Measurements from ENCODE around the gene ZNF805. TPM values are rescaled to one million over a fixed set of nuclear protein-coding genes. Genes with fewer than 3 reads are reported as not detected.
"Not testable (repeated sequence)": the region's sequence is repeated elsewhere in the genome, so short reads cannot be mapped to it uniquely, and the experiment has no call there.

ZNF805 gene
- total and polyA plus RNA-seq, 8 donors = 0.46 to 37.6 (median 4.2) TPM

DNA sequence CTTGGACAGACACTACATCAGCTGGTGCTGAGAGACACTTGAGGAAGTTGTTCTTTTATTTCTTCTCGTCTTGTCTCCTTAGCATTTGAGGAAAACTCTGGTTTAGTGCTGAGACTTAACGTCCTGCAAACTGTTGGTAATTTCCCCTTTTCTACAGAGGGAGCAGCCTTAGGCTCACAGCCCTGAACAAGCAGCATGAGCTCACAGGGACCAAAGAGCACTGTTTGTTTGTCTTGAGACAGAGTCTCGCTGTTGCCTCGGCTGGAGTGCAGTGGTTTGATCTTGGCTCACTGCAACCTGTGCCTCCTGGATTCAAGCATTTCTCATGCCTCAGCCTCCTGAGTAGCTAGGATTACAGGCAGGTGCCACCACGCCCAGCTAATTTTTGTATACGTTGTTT, 5.5 kb downstream of the ZNF805 start:
- H3K4me3 ChIP-seq = no peak overlapping the region
- no peaks in the 10 kb centered on the region for H3K27me3 ChIP-seq
- peaks cover 13 to 22% (median 21%) of the 10 kb centered on the region in 4 donors for H3K4me1 ChIP-seq
- H3K36me3 ChIP-seq = peaks cover 48 to 84% (median 78%) of the 10 kb centered on the region in 4 donors
- H3K9me3 ChIP-seq = peaks cover 0 to 30% (median 7%) of the 10 kb centered on the region in 4 donors
- H3K27ac ChIP-seq = no peak overlapping the region
- WGBS, 5 donors = 81 to 94% (median 87%) methylated on average over 6 of the region's 6 CpGs
- TF ChIP-seq EP300 (IDR thresholded peaks at IDR 0.05) (no peak), POLR2A (IDR thresholded peaks at IDR 0.05) (no peak), POLR2AphosphoS5 (IDR thresholded peaks at IDR 0.05) (no peak)
- TF ChIP-seq, protein P1, sequence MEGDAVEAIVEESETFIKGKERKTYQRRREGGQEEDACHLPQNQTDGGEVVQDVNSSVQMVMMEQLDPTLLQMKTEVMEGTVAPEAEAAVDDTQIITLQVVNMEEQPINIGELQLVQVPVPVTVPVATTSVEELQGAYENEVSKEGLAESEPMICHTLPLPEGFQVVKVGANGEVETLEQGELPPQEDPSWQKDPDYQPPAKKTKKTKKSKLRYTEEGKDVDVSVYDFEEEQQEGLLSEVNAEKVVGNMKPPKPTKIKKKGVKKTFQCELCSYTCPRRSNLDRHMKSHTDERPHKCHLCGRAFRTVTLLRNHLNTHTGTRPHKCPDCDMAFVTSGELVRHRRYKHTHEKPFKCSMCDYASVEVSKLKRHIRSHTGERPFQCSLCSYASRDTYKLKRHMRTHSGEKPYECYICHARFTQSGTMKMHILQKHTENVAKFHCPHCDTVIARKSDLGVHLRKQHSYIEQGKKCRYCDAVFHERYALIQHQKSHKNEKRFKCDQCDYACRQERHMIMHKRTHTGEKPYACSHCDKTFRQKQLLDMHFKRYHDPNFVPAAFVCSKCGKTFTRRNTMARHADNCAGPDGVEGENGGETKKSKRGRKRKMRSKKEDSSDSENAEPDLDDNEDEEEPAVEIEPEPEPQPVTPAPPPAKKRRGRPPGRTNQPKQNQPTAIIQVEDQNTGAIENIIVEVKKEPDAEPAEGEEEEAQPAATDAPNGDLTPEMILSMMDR (IDR thresholded peaks at IDR 0.05) = no peak
- no peak for DNase-seq
- intact Hi-C loops (cut with DNase I; ENCODE audit: low total_unique reads) = no loop called here

DNA sequence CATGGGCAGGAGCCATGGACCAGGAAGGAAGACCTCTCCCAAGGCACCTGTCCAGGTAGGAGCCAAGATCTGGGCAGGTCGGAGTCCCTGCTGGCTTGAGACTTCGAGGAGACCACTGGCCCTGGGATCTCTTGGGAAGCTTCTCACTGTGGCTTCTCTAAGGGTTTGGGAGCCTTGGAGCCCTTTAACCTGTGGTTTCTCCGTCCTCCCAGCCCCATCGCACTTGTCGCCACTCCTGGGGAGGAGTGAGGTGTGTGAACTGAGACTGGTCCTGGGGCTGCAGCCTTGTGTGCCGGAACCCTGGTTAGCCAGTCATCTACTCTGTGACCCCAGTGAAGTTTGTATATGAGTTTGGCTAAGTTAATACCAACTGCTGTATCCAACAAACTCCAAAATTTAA, 8.2 kb downstream of the ZNF805 start:
- WGBS, 5 donors = 82 to 97% (median 90%) methylated on average over 6 of the region's 6 CpGs
- no peaks in the 10 kb centered on the region for H3K4me1 ChIP-seq
- H3K27me3 ChIP-seq = no peaks in the 10 kb centered on the region
- no peak overlapping the region for H3K27ac ChIP-seq
- no peak overlapping the region for H3K4me3 ChIP-seq
- peaks cover 0 to 50% (median 26%) of the 10 kb centered on the region in 4 donors for H3K9me3 ChIP-seq
- no peak for TF ChIP-seq POLR2A (IDR thresholded peaks at IDR 0.05)
- TF ChIP-seq EP300 (IDR thresholded peaks at IDR 0.05) = no peak
- TF ChIP-seq POLR2AphosphoS5 (IDR thresholded peaks at IDR 0.05) = no peak
- TF ChIP-seq, protein P1 (IDR thresholded peaks at IDR 0.05) = no peak
- H3K36me3 ChIP-seq = peaks cover 67 to 98% (median 98%) of the 10 kb centered on the region in 4 donors
- DNase-seq = no peak
- intact Hi-C loops (cut with DNase I; ENCODE audit: low total_unique reads) = no loop called here

DNA sequence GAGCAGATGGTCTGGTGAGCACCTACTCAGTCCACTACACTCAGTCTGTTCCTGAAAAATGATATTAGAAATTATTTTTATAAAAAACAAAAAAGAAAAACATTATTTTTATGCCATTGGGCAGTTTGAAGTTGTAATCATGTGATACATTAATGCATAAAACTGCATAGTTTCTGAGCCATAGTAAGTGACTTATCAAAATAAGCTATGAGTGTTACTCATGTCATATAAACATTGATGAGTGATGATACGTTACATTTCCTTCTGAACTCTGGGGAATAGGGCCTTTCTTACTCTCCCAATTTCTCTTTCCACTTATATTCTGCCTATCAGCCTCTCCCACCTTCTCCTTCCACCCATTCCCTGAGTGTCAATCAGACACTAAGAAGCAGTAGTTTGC, 8.9 kb downstream of the ZNF805 start:
- H3K27me3 ChIP-seq = no peaks in the 10 kb centered on the region
- no peak for DNase-seq
- H3K9me3 ChIP-seq = peaks cover 0 to 57% (median 33%) of the 10 kb centered on the region in 4 donors
- peaks cover 73 to 98% (median 98%) of the 10 kb centered on the region in 4 donors for H3K36me3 ChIP-seq
- no peak for TF ChIP-seq POLR2A (IDR thresholded peaks at IDR 0.05)
- no peak for TF ChIP-seq EP300 (IDR thresholded peaks at IDR 0.05)
- no peak for TF ChIP-seq POLR2AphosphoS5 (IDR thresholded peaks at IDR 0.05)
- TF ChIP-seq, protein P1 (IDR thresholded peaks at IDR 0.05) = no peak
- H3K4me1 ChIP-seq = no peaks in the 10 kb centered on the region
- H3K4me3 ChIP-seq = no peak overlapping the region
- H3K27ac ChIP-seq = no peak overlapping the region
- WGBS, 5 donors = 45 to 100% (median 93%) methylated on average over 1 of the region's 1 CpG
- intact Hi-C loops (cut with DNase I; ENCODE audit: low total_unique reads) = no loop called here

DNA sequence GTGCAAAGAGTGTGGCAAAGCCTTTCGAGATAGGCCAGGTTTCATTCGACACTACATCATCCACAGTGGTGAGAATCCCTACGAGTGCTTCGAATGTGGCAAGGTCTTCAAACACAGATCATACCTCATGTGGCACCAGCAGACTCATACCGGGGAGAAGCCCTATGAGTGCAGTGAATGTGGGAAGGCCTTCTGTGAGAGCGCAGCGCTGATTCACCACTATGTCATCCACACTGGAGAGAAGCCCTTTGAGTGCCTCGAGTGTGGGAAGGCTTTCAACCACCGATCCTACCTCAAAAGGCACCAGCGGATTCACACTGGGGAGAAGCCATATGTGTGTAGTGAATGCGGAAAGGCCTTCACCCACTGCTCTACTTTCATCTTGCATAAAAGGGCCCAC, 13.3 kb downstream of the ZNF805 start:
- intact Hi-C loops (cut with DNase I; ENCODE audit: low total_unique reads); H3K27me3 ChIP-seq; H3K4me1 ChIP-seq; DNase-seq; H3K27ac ChIP-seq; H3K4me3 ChIP-seq: not testable (repeated sequence)
- Histone ChIP-seq H3K36me3 (peaks cover 40 to 94% (median 74%) of the 10 kb centered on the region in 4 donors), H3K9me3 (peaks cover 0 to 62% (median 40%) of the 10 kb centered on the region in 4 donors)
- 89 to 96% (median 94%) methylated on average over 11 of the region's 11 CpGs for WGBS, 5 donors

DNA sequence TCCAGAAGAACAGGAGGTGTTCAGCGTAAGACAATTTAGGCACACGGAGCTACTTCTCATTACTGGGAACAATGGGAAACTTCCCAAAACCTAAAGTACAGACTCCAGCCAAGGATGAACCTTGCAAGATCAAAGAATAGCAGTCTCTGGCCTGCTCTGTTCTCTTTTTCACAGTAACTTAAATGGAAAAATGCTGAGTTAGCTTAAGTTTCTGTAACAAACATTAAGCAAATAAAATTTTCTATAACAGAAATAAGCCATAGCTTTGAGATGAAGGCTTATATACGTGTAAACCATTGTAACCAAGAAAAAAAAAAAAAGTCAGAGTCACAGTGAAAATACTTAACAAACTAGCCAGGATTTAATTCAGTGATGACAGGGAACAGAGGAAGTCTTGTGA, 21.6 kb downstream of the ZNF805 start:
- H3K4me3 ChIP-seq = no peak overlapping the region
- no peaks in the 10 kb centered on the region for H3K27me3 ChIP-seq
- H3K4me1 ChIP-seq = no peaks in the 10 kb centered on the region
- peaks cover 3 to 65% (median 19%) of the 10 kb centered on the region in 4 donors for H3K9me3 ChIP-seq
- no peak overlapping the region for H3K27ac ChIP-seq
- no peak for DNase-seq
- H3K36me3 ChIP-seq = peaks cover 4 to 41% (median 30%) of the 10 kb centered on the region in 4 donors
- WGBS, 5 donors = 90 to 96% (median 94%) methylated on average over 3 of the region's 3 CpGs
- intact Hi-C loops (cut with DNase I; ENCODE audit: low total_unique reads) = no loop called here
- TF ChIP-seq, protein P1 (IDR thresholded peaks at IDR 0.05) = no peak
- TF ChIP-seq POLR2A (IDR thresholded peaks at IDR 0.05) (no peak), EP300 (IDR thresholded peaks at IDR 0.05) (no peak), POLR2AphosphoS5 (IDR thresholded peaks at IDR 0.05) (no peak)
